Peyer's patch (tissue), 4 donors: ENCODE results near the gene LENG9.

Source experiments
- POLR2A ChIP-seq, 2 donors: fragments of 450-650 bp; IDR thresholded peaks; one replicate each; pipeline ENCODE4 v1.5.1; 2017; ENCODE audit warnings: antibody characterized with exemption in 2 of 2, mild to moderate bottlenecking in 2 of 2, moderate library complexity in 2 of 2
- TF ChIP-seq, protein P1 (sequence below), 6 experiments: fragments of 450-650 bp in 4 of 6; fragments of 200-600 bp in 2 of 6; sonication (generic) in 1 of 6; IDR thresholded peaks; one replicate each; pipeline ENCODE4 v1.5.1; 2017 to 2019; ENCODE audit warnings: antibody characterized with exemption in 6 of 6, mild to moderate bottlenecking in 3 of 6, moderate library complexity in 1 of 6

DNA sequence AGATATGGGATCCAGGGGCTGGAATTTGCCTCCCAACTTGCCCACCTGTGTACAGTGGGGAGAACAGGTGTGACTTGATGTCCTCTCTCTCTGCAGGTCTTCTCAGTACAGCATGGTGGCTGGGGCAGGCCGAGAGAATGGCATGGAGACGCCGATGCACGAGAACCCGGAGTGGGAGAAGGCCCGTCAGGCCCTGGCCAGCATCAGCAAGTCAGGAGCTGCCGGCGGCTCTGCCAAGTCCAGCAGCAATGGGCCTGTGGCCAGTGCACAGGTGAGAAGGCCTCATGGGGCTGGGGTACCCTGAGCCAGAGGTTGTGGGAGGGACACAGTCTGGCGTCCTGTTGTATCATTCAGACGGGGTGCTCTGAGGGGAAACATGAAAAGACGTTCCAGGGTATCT lies 11.6 kb downstream of the LENG9 start:
- TF ChIP-seq, protein P1, sequence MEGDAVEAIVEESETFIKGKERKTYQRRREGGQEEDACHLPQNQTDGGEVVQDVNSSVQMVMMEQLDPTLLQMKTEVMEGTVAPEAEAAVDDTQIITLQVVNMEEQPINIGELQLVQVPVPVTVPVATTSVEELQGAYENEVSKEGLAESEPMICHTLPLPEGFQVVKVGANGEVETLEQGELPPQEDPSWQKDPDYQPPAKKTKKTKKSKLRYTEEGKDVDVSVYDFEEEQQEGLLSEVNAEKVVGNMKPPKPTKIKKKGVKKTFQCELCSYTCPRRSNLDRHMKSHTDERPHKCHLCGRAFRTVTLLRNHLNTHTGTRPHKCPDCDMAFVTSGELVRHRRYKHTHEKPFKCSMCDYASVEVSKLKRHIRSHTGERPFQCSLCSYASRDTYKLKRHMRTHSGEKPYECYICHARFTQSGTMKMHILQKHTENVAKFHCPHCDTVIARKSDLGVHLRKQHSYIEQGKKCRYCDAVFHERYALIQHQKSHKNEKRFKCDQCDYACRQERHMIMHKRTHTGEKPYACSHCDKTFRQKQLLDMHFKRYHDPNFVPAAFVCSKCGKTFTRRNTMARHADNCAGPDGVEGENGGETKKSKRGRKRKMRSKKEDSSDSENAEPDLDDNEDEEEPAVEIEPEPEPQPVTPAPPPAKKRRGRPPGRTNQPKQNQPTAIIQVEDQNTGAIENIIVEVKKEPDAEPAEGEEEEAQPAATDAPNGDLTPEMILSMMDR (IDR thresholded peaks at IDR 0.05) = no peak
- TF ChIP-seq POLR2A (IDR thresholded peaks at IDR 0.05) = no peak
